Fibroblast of lung (primary cell): ENCODE measurements around the gene SLC37A1. TPM values are rescaled to one million over a fixed set of nuclear protein-coding genes. Genes with fewer than 3 reads are reported as not detected.

ENCODE experiments used
- DNase-seq, 2 donors: peaks; one replicate each; pipeline versions ENCODE4 v3.0.0 to v3.0.0-alpha.2; 2010; ENCODE audit warnings: low read depth in 2 of 2
- H2AFZ ChIP-seq: 2 replicates; pipeline ENCODE4 v1.5.1; 2012; ENCODE audit warnings: low read length, control low read depth, inconsistent platforms
- H3K27ac ChIP-seq: 2 replicates; pipeline ENCODE4 v1.5.1; 2011; ENCODE audit warnings: low read length, control low read depth; ENCODE audit not compliant: insufficient read depth
- H3K27me3 ChIP-seq: 2 replicates; pipeline ENCODE4 v1.5.1; 2011; ENCODE audit warnings: mild to moderate bottlenecking, low read length; ENCODE audit not compliant: control insufficient read depth, insufficient read depth
- H3K36me3 ChIP-seq: 2 replicates; pipeline ENCODE4 v1.5.1; 2011; ENCODE audit warnings: low read length; ENCODE audit not compliant: control insufficient read depth, insufficient read depth
- H3K4me1 ChIP-seq: 2 replicates; pipeline ENCODE4 v1.5.1; 2011; ENCODE audit warnings: low read length; ENCODE audit not compliant: control insufficient read depth, insufficient read depth; ENCODE audit errors: extremely low read depth
- H3K4me2 ChIP-seq: 2 replicates; pipeline ENCODE4 v1.5.1; 2011; ENCODE audit warnings: low read length, control low read depth; ENCODE audit not compliant: insufficient read depth; ENCODE audit errors: extremely low read depth
- H3K4me3 ChIP-seq, 4 experiments: fragments of 200-600 bp in 1 of 4; sonication (generic) in 1 of 4; replicated peaks in 1 of 4; 2 replicates each; pipeline ENCODE4 v1.5.1; 2011 to 2016; ENCODE audit warnings: low read length in 4 of 4, low read depth in 3 of 4, mild to moderate bottlenecking in 3 of 4, control low read depth in 2 of 4, inconsistent platforms in 1 of 4, mixed read lengths in 1 of 4; ENCODE audit not compliant: insufficient read depth in 1 of 4; ENCODE audit errors: control extremely low read depth in 1 of 4
- H3K79me2 ChIP-seq: 2 replicates; pipeline ENCODE4 v1.5.1; 2012; ENCODE audit warnings: mild to moderate bottlenecking, low read length, inconsistent platforms; ENCODE audit not compliant: control insufficient read depth, insufficient read depth
- H3K9ac ChIP-seq: 2 replicates; pipeline ENCODE4 v1.5.1; 2011; ENCODE audit warnings: mild to moderate bottlenecking, low read length, control low read depth; ENCODE audit not compliant: insufficient read depth
- H3K9me3 ChIP-seq: 2 replicates; pipeline ENCODE4 v1.5.1; 2012; ENCODE audit warnings: low read depth, low read length; ENCODE audit not compliant: control insufficient read depth, insufficient read depth
- H4K20me1 ChIP-seq: 2 replicates; pipeline ENCODE4 v1.5.1; 2011; ENCODE audit warnings: low read length; ENCODE audit not compliant: control insufficient read depth, insufficient read depth; ENCODE audit errors: extremely low read depth
- CTCF ChIP-seq, 2 donors: IDR thresholded peaks in 1 of 2; conservative IDR thresholded peaks in 1 of 2; 1 replicate in 1 of 2; 2 replicates in 1 of 2; pipeline ENCODE4 v1.5.1; 2011 to 2012; ENCODE audit warnings: low read length in 2 of 2, control low read depth in 1 of 2, inconsistent platforms in 1 of 2, low read depth in 1 of 2, mild to moderate bottlenecking in 1 of 2
- EZH2 ChIP-seq: IDR thresholded peaks from 2 replicates; pipeline ENCODE4 v1.5.1; 2012; ENCODE audit warnings: low read length, control low read depth, mild to moderate bottlenecking; ENCODE audit errors: missing control alignments
- polyA plus RNA-seq, 2 donors: library from polyadenylated mRNA; depleted of rRNA in 1 of 2; stranded (reverse) in 1 of 2; unstranded in 1 of 2; fragments of >200 nt; gene quantifications; 2 replicates each; pipeline ENCODE4 v1.2.1, GENCODE V29; 2011 to 2012; ENCODE audit warnings: missing spikeins in 1 of 2
- total RNA-seq: library from RNA; depleted of rRNA; stranded (reverse); fragments of >200 nt; gene quantifications from 2 replicates; pipeline ENCODE4 v1.2.1, GENCODE V29; 2014

SLC37A1 gene
- total and polyA plus RNA-seq, 2 donors (not counting 1 experiment from before 2014, with no cell fraction given): 0.42 to 6.4 TPM

- H3K36me3 ChIP-seq: no peaks in the 10 kb centered on the region
- TF ChIP-seq CTCF (conservative IDR thresholded peaks at IDR 0.05 in 1 of 2, IDR thresholded peaks at IDR 0.05 in 1 of 2; ENCODE audit: low read depth in 1 of 2, low read length in 2 of 2) (no peak), EZH2 (no peak)
- H3K79me2 ChIP-seq: no peaks in the 10 kb centered on the region
- H3K27me3 ChIP-seq: peaks cover 6% of the 10 kb centered on the region
- H3K4me3 ChIP-seq: no peak overlapping the region
- H3K9ac ChIP-seq: no peak overlapping the region
- no peak for DNase-seq
- no peak overlapping the region for H3K27ac ChIP-seq
- no peaks in the 10 kb centered on the region for H3K4me1 ChIP-seq
- H3K9me3 ChIP-seq: no peaks in the 10 kb centered on the region
- H3K4me2 ChIP-seq: no peak overlapping the region
- H4K20me1 ChIP-seq: no peaks in the 10 kb centered on the region
- H2AFZ ChIP-seq: no peak overlapping the region
Measured at GRCh38 chr21:42481169-42481568, 32.5 kb upstream of the SLC37A1 start.

- no peaks in the 10 kb centered on the region for H3K4me1 ChIP-seq
- no peaks in the 10 kb centered on the region for H3K36me3 ChIP-seq
- H3K4me2 ChIP-seq: no peak overlapping the region
- H3K27ac ChIP-seq: no peak overlapping the region
- H3K27me3 ChIP-seq: peaks cover 11% of the 10 kb centered on the region
- no peak overlapping the region for H3K4me3 ChIP-seq
- TF ChIP-seq CTCF (conservative IDR thresholded peaks at IDR 0.05 in 1 of 2, IDR thresholded peaks at IDR 0.05 in 1 of 2; ENCODE audit: low read depth in 1 of 2, low read length in 2 of 2) (no peak), EZH2 (no peak)
- no peak for DNase-seq
- no peak overlapping the region for H3K9ac ChIP-seq
- H2AFZ ChIP-seq: no peak overlapping the region
- H4K20me1 ChIP-seq: no peaks in the 10 kb centered on the region
- no peaks in the 10 kb centered on the region for H3K9me3 ChIP-seq
- H3K79me2 ChIP-seq: no peaks in the 10 kb centered on the region
Measured at GRCh38 chr21:42484966-42485365, 28.7 kb upstream of the SLC37A1 start.

- Histone ChIP-seq H3K9me3 (no peaks in the 10 kb centered on the region), H4K20me1 (no peaks in the 10 kb centered on the region), H3K4me3 (no peak overlapping the region), H3K79me2 (no peaks in the 10 kb centered on the region), H3K27me3 (peaks cover 11% of the 10 kb centered on the region), H2AFZ (no peak overlapping the region), H3K27ac (no peak overlapping the region), H3K36me3 (no peaks in the 10 kb centered on the region), H3K9ac (no peak overlapping the region), H3K4me1 (no peaks in the 10 kb centered on the region), H3K4me2 (no peak overlapping the region)
- no peak for TF ChIP-seq CTCF (conservative IDR thresholded peaks at IDR 0.05 in 1 of 2, IDR thresholded peaks at IDR 0.05 in 1 of 2; ENCODE audit: low read depth in 1 of 2, low read length in 2 of 2)
- TF ChIP-seq EZH2: no peak
- no peak for DNase-seq
Measured at GRCh38 chr21:42486072-42486471, 27.6 kb upstream of the SLC37A1 start.
